H9 (cell line): ENCODE measurements around the gene MYOCD. TPM values are rescaled to one million over a fixed set of nuclear protein-coding genes. Genes with fewer than 3 reads are reported as not detected.

Experiments
- DNase-seq: peaks from one replicate; pipeline ENCODE4 v3.0.0-alpha.2; 2017
- H2AFZ ChIP-seq: one replicate; pipeline ENCODE4 v1.6.1; 2013; ENCODE audit warnings: mild to moderate bottlenecking, low read length, control low read depth, moderate library complexity
- H2AK5ac ChIP-seq: 2 replicates; pipeline ENCODE4 v1.6.1; 2013; ENCODE audit warnings: low read length, control low read depth, mixed read lengths; ENCODE audit not compliant: insufficient read length
- H2BK120ac ChIP-seq: one replicate; pipeline ENCODE4 v1.6.1; 2013; ENCODE audit warnings: low read depth, mild to moderate bottlenecking, low read length, control low read depth, inconsistent platforms; ENCODE audit not compliant: poor library complexity, severe bottlenecking
- H2BK12ac ChIP-seq: 2 replicates; pipeline ENCODE4 v1.6.1; 2013; ENCODE audit warnings: low read length, control low read depth, mixed read lengths, low read depth; ENCODE audit not compliant: insufficient read length
- H2BK15ac ChIP-seq: 2 replicates; pipeline ENCODE4 v1.6.1; 2013; ENCODE audit warnings: low read depth, low read length, control low read depth
- H2BK20ac ChIP-seq: one replicate; pipeline ENCODE4 v1.6.1; 2013; ENCODE audit warnings: low read depth, mild to moderate bottlenecking, low read length, control low read depth, inconsistent platforms; ENCODE audit not compliant: poor library complexity, severe bottlenecking
- H2BK5ac ChIP-seq: 2 replicates; pipeline ENCODE4 v1.6.1; 2013; ENCODE audit warnings: low read length, control low read depth, mixed read lengths; ENCODE audit not compliant: insufficient read length
- H3K14ac ChIP-seq: 2 replicates; pipeline ENCODE4 v1.6.1; 2013; ENCODE audit warnings: low read length, control low read depth; ENCODE audit not compliant: insufficient read depth
- H3K18ac ChIP-seq: 2 replicates; pipeline ENCODE4 v1.6.1; 2013; ENCODE audit warnings: low read depth, mild to moderate bottlenecking, mixed read lengths, low read length, control low read depth; ENCODE audit not compliant: insufficient read length
- H3K23ac ChIP-seq: 2 replicates; pipeline ENCODE4 v1.6.1; 2013; ENCODE audit warnings: low read length, control low read depth, mixed read lengths, low read depth; ENCODE audit not compliant: insufficient read length
- H3K23me2 ChIP-seq: 2 replicates; pipeline ENCODE4 v1.6.1; 2013; ENCODE audit warnings: low read depth, mild to moderate bottlenecking, mixed read lengths, low read length, control low read depth; ENCODE audit not compliant: insufficient read length, poor library complexity, severe bottlenecking
- H3K27ac ChIP-seq: 2 replicates; pipeline ENCODE4 v1.5.1; 2013; ENCODE audit warnings: low read length, control low read depth, mixed read lengths, low read depth; ENCODE audit not compliant: insufficient read length
- H3K27me3 ChIP-seq: 2 replicates; pipeline ENCODE4 v1.6.1; 2013; ENCODE audit warnings: low read length, control low read depth, inconsistent platforms; ENCODE audit not compliant: insufficient read depth
- H3K4ac ChIP-seq: 2 replicates; pipeline ENCODE4 v1.6.1; 2013; ENCODE audit warnings: low read depth, mild to moderate bottlenecking, control low read depth, inconsistent platforms, low read length, moderate library complexity
- H3K4me1 ChIP-seq: 2 replicates; pipeline ENCODE4 v1.6.1; 2013; ENCODE audit warnings: low read length, control low read depth, inconsistent platforms; ENCODE audit not compliant: insufficient read depth
- H3K4me2 ChIP-seq: 2 replicates; pipeline ENCODE4 v1.6.1; 2013; ENCODE audit warnings: low read length, control low read depth, mixed read lengths; ENCODE audit not compliant: insufficient read length, insufficient read depth
- H3K56ac ChIP-seq: 2 replicates; pipeline ENCODE4 v1.6.1; 2013; ENCODE audit warnings: low read depth, mild to moderate bottlenecking, mixed read lengths, low read length, control low read depth; ENCODE audit not compliant: insufficient read length
- H3K79me1 ChIP-seq: 2 replicates; pipeline ENCODE4 v1.6.1; 2013; ENCODE audit warnings: low read depth, mild to moderate bottlenecking, moderate library complexity, low read length, control low read depth, inconsistent platforms; ENCODE audit not compliant: insufficient read depth, poor library complexity, severe bottlenecking
- H3K79me2 ChIP-seq: 2 replicates; pipeline ENCODE4 v1.6.1; 2013; ENCODE audit warnings: low read length, control low read depth, inconsistent platforms; ENCODE audit not compliant: insufficient read depth
- H3K9ac ChIP-seq: 2 replicates; pipeline ENCODE4 v1.6.1; 2013; ENCODE audit warnings: low read length, control low read depth, mixed read lengths; ENCODE audit not compliant: insufficient read length; ENCODE audit errors: extremely low read depth
- H3K9me3 ChIP-seq: one replicate; pipeline ENCODE4 v1.6.1; 2013; ENCODE audit warnings: low read depth, low read length, inconsistent platforms; ENCODE audit not compliant: control insufficient read depth
- H3T11ph ChIP-seq: one replicate; pipeline ENCODE4 v1.6.1; 2013; ENCODE audit warnings: mild to moderate bottlenecking, low read length, control low read depth, inconsistent platforms
- H4K20me1 ChIP-seq: one replicate; pipeline ENCODE4 v1.6.1; 2013; ENCODE audit not compliant: control insufficient read depth, insufficient read length, insufficient read depth
- H4K5ac ChIP-seq: 2 replicates; pipeline ENCODE4 v1.6.1; 2013; ENCODE audit warnings: low read depth, mild to moderate bottlenecking, mixed read lengths, low read length, control low read depth; ENCODE audit not compliant: insufficient read length
- H4K8ac ChIP-seq: replicated peaks from 2 replicates; pipeline ENCODE4 v1.6.1; 2013; ENCODE audit warnings: low read length, control low read depth, mixed read lengths, low read depth; ENCODE audit not compliant: insufficient read length
- H4K91ac ChIP-seq: 2 replicates; pipeline ENCODE4 v1.6.1; 2013; ENCODE audit warnings: low read depth, mild to moderate bottlenecking, moderate library complexity, mixed read lengths, low read length, control low read depth; ENCODE audit not compliant: insufficient read length
- H3K27ac Mint-ChIP-seq, 3 experiments: 2 replicates in 2 of 3; 3 replicates in 1 of 3; pipeline ENCODE4 v1.8.0; 2020 to 2021; ENCODE audit warnings: mixed read lengths in 3 of 3, mild to moderate bottlenecking in 1 of 3, moderate library complexity in 1 of 3
- H3K27me3 Mint-ChIP-seq: 2 replicates; pipeline ENCODE4 v1.8.0; 2021; ENCODE audit warnings: low read depth, mild to moderate bottlenecking, moderate library complexity, mixed read lengths
- H3K36me3 Mint-ChIP-seq, 3 experiments: 2 replicates in 2 of 3; 3 replicates in 1 of 3; pipeline ENCODE4 v1.8.0; 2020 to 2021; ENCODE audit warnings: low read depth in 3 of 3, mixed read lengths in 3 of 3; ENCODE audit not compliant: insufficient read depth in 1 of 3
- H3K4me1 Mint-ChIP-seq, 2 experiments: 2 replicates each; pipeline ENCODE4 v1.8.0; 2020; ENCODE audit warnings: mixed read lengths in 2 of 2
- H3K4me3 Mint-ChIP-seq, 2 experiments: 2 replicates in 1 of 2; 3 replicates in 1 of 2; pipeline ENCODE4 v1.8.0; 2020 to 2021; ENCODE audit warnings: mild to moderate bottlenecking in 2 of 2, mixed read lengths in 2 of 2, moderate library complexity in 1 of 2
- H3K9me3 Mint-ChIP-seq, 2 experiments: 2 replicates in 1 of 2; 3 replicates in 1 of 2; pipeline ENCODE4 v1.8.0; 2020; ENCODE audit warnings: mild to moderate bottlenecking in 2 of 2, mixed read lengths in 2 of 2, moderate library complexity in 1 of 2
- WGBS: extraction: QIAGEN DNeasy Blood & Tissue Kit; methylation state at CpG from one replicate; pipeline ENCODE4 v1.1.7; 2013; ENCODE audit warnings: missing lambda C conversion rate, low lambda C conversion rate, mixed read lengths; ENCODE audit not compliant: insufficient read length; ENCODE audit errors: extremely low coverage; 5-methylcytosine and 5-hydroxymethylcytosine counted together
- total RNA-seq: library from RNA; stranded (reverse); gene quantifications from 2 replicates; pipeline ENCODE4 v1.2.1, GENCODE V29; 2021
- TF ChIP-seq, protein P1 (sequence below): fragments of 200-600 bp; sonication (generic); conservative IDR thresholded peaks from 3 replicates; pipeline ENCODE4 v1.8.0; 2021; ENCODE audit warnings: antibody characterized with exemption, mild to moderate bottlenecking

Gene MYOCD
- total RNA-seq, 1 experiment from 2014 or later: 0.17 TPM

DNA sequence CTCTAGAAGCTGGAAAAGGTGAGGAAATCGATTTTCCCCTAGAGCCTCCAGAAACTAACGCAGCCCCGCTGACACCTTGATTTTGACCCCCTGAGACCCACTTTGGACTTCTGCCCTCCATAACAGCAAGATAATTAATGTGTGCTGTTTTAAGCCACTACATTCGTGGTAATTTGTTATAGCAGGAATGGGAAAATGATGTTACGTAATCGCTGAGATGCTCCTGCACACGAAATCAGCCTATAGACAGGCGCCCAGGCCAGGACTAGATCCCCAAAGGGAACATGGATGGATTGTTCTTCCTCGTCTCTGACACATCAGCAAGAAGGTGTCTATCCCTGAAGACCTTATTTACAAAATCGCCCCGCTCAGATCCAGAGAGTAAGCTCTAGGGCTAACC, 1.4 kb upstream of the MYOCD start:
- Histone ChIP-seq H3T11ph (no peak overlapping the region), H3K23ac (no peak overlapping the region), H2BK15ac (no peak overlapping the region), H2AK5ac (no peak overlapping the region), H3K4me2 (no peak overlapping the region), H3K79me2 (no peaks in the 10 kb centered on the region), H2BK12ac (no peak overlapping the region), H4K91ac (no peak overlapping the region), H3K56ac (no peak overlapping the region), H3K14ac (no peak overlapping the region), H3K9me3 (no peaks in the 10 kb centered on the region), H4K8ac (no peak overlapping the region), H2BK20ac (no peak overlapping the region), H3K9ac (no peak overlapping the region), H2BK5ac (no peak overlapping the region), H3K79me1 (no peaks in the 10 kb centered on the region), H3K27me3 (peaks cover 3% of the 10 kb centered on the region; the same call in 1 of the 2 replicates), H4K20me1 (no peaks in the 10 kb centered on the region), H2AFZ (no peak overlapping the region), H3K23me2 (peaks cover 12% of the 10 kb centered on the region), H3K4me1 (no peaks in the 10 kb centered on the region), H3K18ac (no peak overlapping the region), H3K27ac (no peak overlapping the region), H4K5ac (no peak overlapping the region), H2BK120ac (no peak overlapping the region), H3K4ac (no peak overlapping the region)
- TF ChIP-seq, protein P1, sequence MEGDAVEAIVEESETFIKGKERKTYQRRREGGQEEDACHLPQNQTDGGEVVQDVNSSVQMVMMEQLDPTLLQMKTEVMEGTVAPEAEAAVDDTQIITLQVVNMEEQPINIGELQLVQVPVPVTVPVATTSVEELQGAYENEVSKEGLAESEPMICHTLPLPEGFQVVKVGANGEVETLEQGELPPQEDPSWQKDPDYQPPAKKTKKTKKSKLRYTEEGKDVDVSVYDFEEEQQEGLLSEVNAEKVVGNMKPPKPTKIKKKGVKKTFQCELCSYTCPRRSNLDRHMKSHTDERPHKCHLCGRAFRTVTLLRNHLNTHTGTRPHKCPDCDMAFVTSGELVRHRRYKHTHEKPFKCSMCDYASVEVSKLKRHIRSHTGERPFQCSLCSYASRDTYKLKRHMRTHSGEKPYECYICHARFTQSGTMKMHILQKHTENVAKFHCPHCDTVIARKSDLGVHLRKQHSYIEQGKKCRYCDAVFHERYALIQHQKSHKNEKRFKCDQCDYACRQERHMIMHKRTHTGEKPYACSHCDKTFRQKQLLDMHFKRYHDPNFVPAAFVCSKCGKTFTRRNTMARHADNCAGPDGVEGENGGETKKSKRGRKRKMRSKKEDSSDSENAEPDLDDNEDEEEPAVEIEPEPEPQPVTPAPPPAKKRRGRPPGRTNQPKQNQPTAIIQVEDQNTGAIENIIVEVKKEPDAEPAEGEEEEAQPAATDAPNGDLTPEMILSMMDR: no peak
- Mint-ChIP-seq H3K4me3 (peak overlapping the region; percentile 71 to 86; a peak in 3 of 5 replicates), H3K27me3 (peaks cover 41% of the 10 kb centered on the region), H3K36me3 (no peaks in the 10 kb centered on the region), H3K9me3 (no peaks in the 10 kb centered on the region), H3K27ac (no peak overlapping the region), H3K4me1 (peaks cover 14 to 15% of the 10 kb centered on the region in 2 experiments)
- no peak for DNase-seq
- WGBS: no CpG with 5 or more reads among the region's 11 CpGs
